Suppressor macrophage treated with lipopolysaccharide for 1 hour (primary cell): ENCODE data around the gene MDM4.
A peak's percentile ranks its signal among the peaks of the same experiment; 100 is the strongest.
"Not testable (repeated sequence)": the region's sequence is repeated elsewhere in the genome, so short reads cannot be mapped to it uniquely, and the experiment has no call there.

Source experiments
- DNase-seq, 3 donors: peaks; one replicate each; pipeline ENCODE4 v3.0.0-alpha.2; 2020 to 2022

The MDM4 gene, protein sequence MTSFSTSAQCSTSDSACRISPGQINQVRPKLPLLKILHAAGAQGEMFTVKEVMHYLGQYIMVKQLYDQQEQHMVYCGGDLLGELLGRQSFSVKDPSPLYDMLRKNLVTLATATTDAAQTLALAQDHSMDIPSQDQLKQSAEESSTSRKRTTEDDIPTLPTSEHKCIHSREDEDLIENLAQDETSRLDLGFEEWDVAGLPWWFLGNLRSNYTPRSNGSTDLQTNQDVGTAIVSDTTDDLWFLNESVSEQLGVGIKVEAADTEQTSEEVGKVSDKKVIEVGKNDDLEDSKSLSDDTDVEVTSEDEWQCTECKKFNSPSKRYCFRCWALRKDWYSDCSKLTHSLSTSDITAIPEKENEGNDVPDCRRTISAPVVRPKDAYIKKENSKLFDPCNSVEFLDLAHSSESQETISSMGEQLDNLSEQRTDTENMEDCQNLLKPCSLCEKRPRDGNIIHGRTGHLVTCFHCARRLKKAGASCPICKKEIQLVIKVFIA

DNA sequence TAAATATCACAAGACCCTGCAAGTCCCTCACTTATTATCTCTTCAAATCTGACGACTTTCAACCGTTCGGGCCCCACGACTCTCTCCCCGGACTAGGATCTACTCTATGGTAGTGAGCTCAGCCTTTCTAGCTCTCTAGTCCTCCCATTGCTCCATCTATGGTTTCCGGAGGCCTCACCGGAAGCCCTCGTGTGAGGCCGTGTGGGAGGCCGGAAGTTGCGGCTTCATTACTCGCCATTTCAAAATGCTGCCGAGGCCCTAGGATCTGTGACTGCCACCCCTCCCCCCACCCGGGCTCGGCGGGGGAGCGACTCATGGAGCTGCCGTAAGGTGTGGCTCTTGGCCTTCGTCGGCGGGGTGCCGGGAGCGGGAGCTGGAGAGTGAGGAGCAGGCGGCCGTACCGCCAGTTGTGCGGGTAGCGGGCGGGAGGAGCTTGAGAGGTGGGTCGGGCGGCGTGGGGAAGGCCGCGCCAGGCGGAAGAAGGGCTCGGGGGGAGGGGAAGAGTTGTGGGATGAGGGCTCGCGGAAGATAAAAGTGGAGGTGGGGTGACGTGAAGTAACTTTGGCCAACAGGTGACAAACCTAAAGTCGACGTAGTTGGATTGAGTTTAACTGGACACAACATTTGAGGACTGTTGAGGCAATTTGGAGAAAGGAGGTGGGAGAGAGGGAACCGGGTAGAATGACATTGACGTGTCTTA is at the start of gene MDM4:
Gene MDM4 (plus strand): TSS at position 227 of the 700 bp plus-strand sequence. CDS start 9,113 bp downstream, outside the sequence.
- DNase-seq, result peak; percentile 97 to 99 (median 99)

DNA sequence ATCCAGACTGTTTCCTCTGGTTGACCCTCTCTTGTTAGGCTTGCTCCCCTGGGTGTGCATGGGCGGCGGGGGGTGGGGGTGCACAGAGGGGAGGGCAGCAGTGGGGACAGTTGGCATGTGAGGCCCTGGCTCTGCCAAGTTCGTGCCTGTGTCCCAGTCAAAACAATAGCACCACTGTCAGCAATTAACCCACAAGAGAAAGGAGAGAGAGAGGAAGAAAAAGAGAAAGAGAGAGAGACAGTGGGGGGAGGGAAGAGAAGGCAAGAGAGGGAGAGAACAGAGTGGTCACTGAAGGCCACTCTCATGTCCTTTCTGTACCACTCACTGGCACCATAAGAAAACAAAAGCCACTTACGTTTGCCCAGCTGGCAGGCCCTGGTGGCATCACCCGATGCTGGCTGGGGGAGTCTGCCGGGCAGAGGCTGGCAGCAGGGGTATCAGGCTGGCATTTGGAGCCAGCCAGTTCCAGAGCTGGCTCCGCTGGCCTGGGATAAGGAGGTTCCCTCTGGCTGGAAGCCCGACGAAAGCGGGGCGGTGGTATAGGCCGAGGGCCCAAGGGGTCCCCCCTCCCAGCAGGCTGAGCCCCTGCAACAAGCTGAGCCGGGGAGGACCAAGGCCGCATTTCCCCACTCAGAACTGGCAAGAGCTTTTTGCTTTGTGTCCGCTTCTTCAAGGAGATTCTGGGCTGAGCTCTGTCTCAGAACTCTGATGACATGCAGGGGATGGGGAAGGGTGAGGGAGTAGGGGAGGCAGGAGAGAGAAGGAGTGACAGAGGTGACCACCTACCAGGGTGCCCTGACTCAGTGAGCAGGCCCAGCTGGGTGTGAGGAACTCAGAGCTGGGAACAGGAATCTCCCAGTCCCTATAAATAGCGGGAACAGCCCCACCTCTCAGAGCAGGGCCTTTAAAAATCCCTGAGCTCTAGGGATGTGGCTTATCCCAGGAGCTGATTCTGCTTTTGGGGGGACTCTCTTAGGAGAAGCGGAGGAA is 49.5 kb upstream of the MDM4 start:
- DNase-seq, result peak; percentile 41 to 61 (median 59)

DNA sequence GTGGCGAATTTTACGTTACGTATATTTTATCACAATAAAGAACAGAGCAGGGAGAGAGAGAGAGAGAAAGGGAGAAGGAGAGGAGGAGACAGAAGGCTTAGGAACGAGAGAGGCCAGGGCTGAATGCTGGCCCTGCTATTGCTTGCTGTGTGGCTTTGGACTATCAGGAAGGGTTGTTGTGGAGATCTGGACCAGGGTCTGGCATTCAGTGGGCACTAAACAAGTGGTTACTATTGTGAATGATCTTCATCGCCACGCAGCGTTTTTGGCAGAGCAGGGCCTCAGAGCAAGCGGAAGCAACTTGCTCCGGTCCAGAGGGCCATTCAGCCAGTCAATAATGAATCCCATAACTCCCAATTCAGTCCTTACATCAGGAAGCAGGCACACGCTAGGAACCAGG is 48.0 kb upstream of the MDM4 start:
- no peak for DNase-seq

GRCh38 chr1:204468766-204469302 is 47.4 kb upstream of the MDM4 start:
- DNase-seq, result no peak

DNA sequence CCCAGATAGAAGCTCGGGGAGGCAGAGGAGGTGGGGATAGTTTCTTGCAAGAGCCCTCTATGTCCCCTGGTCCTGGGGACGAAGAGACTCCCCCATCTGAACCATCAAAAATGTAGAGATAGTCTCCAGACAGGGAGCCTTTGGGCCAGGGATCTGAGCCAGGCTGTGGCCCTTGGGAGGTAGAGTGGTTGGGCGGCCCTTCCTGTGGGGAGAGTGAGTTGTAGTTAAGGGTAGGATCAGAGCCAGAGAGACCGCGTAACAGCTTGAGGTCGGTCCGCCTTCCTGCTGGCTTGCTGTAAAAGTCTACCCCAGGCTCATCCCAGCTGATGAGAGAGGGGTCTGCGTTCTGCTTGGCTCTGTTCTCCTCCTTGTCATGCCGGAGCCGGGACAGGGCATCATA is 46.9 kb upstream of the MDM4 start:
- no peak for DNase-seq

DNA sequence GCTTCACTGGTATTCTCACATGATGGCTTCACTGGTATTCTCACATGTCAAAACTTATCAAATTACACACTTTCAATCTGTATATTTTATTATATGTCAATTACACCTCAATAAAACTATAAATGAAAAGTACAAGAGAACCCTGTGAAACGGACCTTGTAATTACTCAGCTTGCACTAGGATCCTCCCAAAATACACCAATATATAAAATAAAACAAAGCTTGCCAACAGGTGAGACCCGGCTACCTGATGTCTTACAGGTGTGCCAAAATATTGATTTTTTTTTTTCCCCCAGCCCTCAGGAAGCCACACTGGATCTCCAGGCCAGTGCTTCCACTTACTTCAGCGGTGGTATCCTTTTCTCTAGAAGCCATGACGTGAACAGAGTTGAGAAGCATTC is 44.5 kb upstream of the MDM4 start:
- DNase-seq, result no peak

DNA sequence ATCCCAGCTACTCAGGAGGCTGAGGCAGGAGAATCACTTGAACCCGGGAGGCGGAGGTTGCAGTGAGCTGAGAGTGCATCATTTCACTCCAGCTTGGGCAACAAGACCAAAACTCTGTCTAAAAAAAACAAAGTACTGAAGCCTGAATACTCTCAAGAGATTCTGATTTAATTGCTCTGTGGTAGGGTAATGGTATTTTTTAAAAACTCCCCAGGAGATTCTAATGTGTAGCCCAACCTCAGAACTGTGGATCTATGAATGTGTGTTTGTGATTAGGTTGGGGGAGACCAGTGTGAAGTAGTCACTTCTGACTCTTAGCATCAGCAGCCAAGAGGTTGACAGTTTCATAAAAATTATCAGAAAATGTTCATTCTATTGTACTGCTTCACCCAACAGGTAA is 43.5 kb upstream of the MDM4 start:
- no peak for DNase-seq

GRCh38 chr1:204473400-204473965 is 42.7 kb upstream of the MDM4 start:
- no peak for DNase-seq

GRCh38 chr1:204475656-204476432 is 40.4 kb upstream of the MDM4 start:
- DNase-seq, result peak; percentile 59 to 61 (median 59)

DNA sequence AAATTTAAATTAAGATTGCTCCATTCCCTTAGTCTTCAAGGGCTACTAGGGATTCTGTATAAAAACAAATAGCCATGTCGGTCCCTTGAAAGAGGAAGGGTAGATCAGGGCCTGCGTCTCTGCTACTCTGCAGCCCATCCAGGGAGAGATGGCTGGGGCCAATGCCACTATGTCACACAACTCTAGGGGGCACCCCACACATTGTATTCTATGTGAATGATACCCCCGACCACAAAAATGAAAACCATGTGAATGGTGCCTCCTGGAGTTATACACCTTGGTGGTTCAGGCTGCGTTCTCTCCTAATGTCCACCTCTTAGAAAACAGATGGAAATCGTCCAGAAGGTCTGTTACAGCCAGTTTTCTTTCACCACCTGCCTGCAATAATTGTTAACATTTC is 39.6 kb upstream of the MDM4 start:
- no peak for DNase-seq

DNA sequence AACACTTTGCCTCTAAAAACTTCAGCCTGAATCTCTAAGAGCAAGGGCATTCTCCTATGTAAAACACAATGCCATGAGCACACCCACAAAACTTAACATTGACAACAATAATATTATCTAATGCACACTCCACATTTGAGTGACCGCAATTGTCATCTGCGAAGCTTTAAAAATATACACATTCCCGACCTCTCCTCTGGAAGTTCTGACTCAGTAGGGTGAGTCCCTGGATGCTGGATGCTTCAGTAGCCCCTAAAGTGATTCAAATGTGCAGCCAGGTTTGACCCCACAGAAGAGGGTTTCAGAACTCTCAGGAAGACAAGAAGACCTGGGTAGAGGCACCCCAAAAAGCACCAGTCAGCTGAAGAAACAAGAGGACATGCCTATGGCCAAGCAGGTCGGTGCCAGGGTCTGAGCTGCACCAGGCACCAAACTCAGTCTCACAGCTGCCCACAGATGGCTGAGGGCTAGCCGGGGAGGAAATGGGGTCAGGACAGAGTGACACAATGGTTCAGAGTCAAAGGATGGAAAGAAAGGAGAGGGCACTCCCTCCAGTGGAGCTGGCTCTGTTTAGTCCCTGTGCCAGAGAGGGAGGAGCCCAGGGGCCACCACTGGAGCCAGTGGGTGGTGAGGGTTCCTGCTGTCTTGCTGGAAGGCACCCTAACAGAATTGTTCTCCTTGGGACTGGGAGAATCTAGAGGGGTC is 39.0 kb upstream of the MDM4 start:
- DNase-seq, result peak in 1 of 3 donors; percentile 26

- DNase-seq, result no peak
Measured at GRCh38 chr1:204478172-204478899, 37.9 kb upstream of the MDM4 start.

DNA sequence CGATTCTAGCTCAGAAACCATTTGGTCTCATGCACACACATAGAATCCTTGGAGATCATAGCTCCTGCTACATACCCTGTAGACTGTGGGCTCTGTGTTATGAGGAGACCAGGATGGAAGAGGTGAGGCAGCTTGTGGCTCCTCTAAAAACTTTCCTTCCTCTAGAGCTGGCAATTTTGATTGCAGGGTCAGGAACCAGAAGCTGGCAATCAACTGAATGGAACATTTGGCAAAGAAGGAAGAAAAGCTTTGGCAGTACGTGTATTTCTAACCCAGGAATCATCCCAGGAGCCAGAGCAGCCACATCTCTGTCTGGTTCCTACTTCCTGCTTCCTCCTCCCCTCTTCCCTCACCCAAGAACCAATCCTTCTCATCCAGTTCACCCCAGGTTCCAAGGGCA is 37.3 kb upstream of the MDM4 start:
- DNase-seq, result no peak

- no peak for DNase-seq
Measured at GRCh38 chr1:204479387-204480136, 36.6 kb upstream of the MDM4 start.

GRCh38 chr1:204480515-204480914 is 35.7 kb upstream of the MDM4 start:
- no peak for DNase-seq

GRCh38 chr1:204483791-204484190 is 32.4 kb upstream of the MDM4 start:
- no peak for DNase-seq

DNA sequence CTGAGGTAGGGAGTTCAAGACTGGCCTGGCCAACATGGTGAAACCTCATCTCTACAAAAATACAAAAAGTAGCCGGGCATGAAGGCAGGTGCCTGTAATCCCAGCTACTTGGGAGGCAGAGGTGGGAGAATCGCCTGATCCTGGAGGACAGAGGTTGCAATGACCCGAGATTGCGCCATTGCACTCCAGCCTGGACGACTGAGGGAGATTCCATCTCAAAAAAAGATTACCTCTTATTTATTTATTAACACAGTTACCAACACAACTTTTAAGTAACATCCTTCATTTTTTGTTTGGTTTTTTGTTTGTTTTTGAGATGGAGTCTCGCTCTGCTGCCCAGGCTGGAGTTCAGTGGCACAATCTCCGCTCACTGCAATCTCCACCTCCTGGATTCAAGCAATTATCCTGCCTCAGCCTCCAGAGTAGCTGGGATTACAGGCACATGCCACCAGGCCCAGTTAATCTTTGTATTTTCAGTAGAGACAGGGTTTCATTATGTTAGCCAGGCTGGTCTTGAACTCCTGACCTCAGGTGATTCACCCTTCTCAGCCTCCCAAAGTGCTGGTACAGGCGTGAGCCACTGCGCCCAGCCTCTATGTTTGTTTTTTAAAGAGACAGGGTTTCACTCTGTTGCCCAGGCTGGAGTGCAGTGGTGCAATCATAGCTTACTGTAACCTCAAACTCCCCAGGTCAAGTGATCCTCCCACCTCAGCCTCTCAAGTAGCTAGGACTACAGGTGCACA is 29.5 kb upstream of the MDM4 start:
- DNase-seq, result not testable (repeated sequence)

- DNase-seq, result no peak
Measured at GRCh38 chr1:204487256-204487615, 29.0 kb upstream of the MDM4 start.

GRCh38 chr1:204491655-204492054 is 24.6 kb upstream of the MDM4 start:
- DNase-seq, result no peak
